SK-N-SH (cell line): ENCODE measurements around the gene SYNGR4. TPM values are rescaled to one million over a fixed set of nuclear protein-coding genes. Genes with fewer than 3 reads are reported as not detected.

Experiments used
- CTCF ChIA-PET: fragments of 300-600, 350-600 bp; formaldehyde crosslinking; extraction: SDS; loops from one replicate; lab custom pipeline; 2021; lab: Yijun Ruan, JAX
- POLR2A ChIA-PET: fragments of 350-600 bp; sonication (Branson Sonifier 250); formaldehyde crosslinking; extraction: SDS; loops from one replicate; lab custom pipeline; 2020; ENCODE audit warnings: antibody characterized with exemption, inconsistent platforms; lab: Yijun Ruan, JAX
- DNase-seq: peaks from one replicate; pipeline ENCODE4 v3.0.0; 2012
- H2AFZ ChIP-seq: fragments of 200-600 bp; sonication (generic); 2 replicates; pipeline ENCODE4 v1.8.1; 2016; ENCODE audit warnings: antibody characterized with exemption, mild to moderate bottlenecking, low read depth
- H3F3A ChIP-seq: fragments of 200-600 bp; sonication (generic); replicated peaks from 2 replicates; pipeline ENCODE3; 2016; ENCODE audit warnings: antibody characterized with exemption, mild to moderate bottlenecking; ENCODE audit not compliant: insufficient read depth
- H3K27ac ChIP-seq, 2 experiments: fragments of 200-500 bp in 1 of 2; fragments of 200-600 bp in 1 of 2; sonication (Bioruptor generic) in 1 of 2; sonication (generic), shearing (Covaris generic) in 1 of 2; 2 replicates each; pipeline versions ENCODE4 v1.5.1 to v1.6.1; 2014 to 2016; ENCODE audit warnings: low read depth in 2 of 2, inconsistent platforms in 1 of 2, low read length in 1 of 2, mild to moderate bottlenecking in 1 of 2, mixed read lengths in 1 of 2
- H3K27me3 ChIP-seq: fragments of 200-600 bp; sonication (generic), shearing (Covaris generic); 2 replicates; pipeline ENCODE4 v1.6.1; 2016; ENCODE audit warnings: mixed run types; ENCODE audit not compliant: insufficient read depth
- H3K36me3 ChIP-seq, 2 experiments: fragments of 200-500 bp in 1 of 2; fragments of 200-600 bp in 1 of 2; sonication (Bioruptor generic) in 1 of 2; sonication (generic) in 1 of 2; replicated peaks in 1 of 2; 2 replicates each; pipeline versions ENCODE3 to v1.5.1; 2014 to 2016; ENCODE audit warnings: low read length in 1 of 2, mild to moderate bottlenecking in 1 of 2; ENCODE audit not compliant: insufficient read depth in 2 of 2, control insufficient read depth in 1 of 2
- H3K4me1 ChIP-seq, 2 experiments: fragments of 200-500 bp in 1 of 2; fragments of 200-600 bp in 1 of 2; sonication (Bioruptor generic) in 1 of 2; sonication (generic), shearing (Covaris generic) in 1 of 2; 2 replicates each; pipeline versions ENCODE4 v1.5.1 to v1.6.1; 2014 to 2016; ENCODE audit warnings: low read depth in 1 of 2, low read length in 1 of 2, mixed run types in 1 of 2; ENCODE audit not compliant: insufficient read depth in 2 of 2, control insufficient read depth in 1 of 2
- H3K4me2 ChIP-seq: fragments of 200-600 bp; sonication (generic), shearing (Covaris generic); 2 replicates; pipeline ENCODE4 v1.6.1; 2017; ENCODE audit warnings: mixed run types
- H3K4me3 ChIP-seq, 2 experiments: fragments of 200-500 bp in 1 of 2; fragments of 200-600 bp in 1 of 2; sonication (Bioruptor generic) in 1 of 2; sonication (generic), shearing (Covaris generic) in 1 of 2; 2 replicates each; pipeline versions ENCODE4 v1.5.1 to v1.8.1; 2014 to 2016; ENCODE audit warnings: low read depth in 2 of 2, inconsistent platforms in 1 of 2, low read length in 1 of 2, mild to moderate bottlenecking in 1 of 2, mixed read lengths in 1 of 2, moderate library complexity in 1 of 2
- H3K79me2 ChIP-seq: fragments of 200-600 bp; sonication (generic); 2 replicates; pipeline ENCODE4 v1.8.1; 2017; ENCODE audit warnings: mild to moderate bottlenecking; ENCODE audit not compliant: insufficient read depth
- H3K9ac ChIP-seq: fragments of 200-600 bp; sonication (generic); 2 replicates; pipeline ENCODE4 v1.6.1; 2017; ENCODE audit warnings: mixed run types
- H3K9me2 ChIP-seq: fragments of 200-600 bp; sonication (generic); 2 replicates; pipeline ENCODE4 v1.6.1; 2017; ENCODE audit warnings: mixed run types
- H3K9me3 ChIP-seq: fragments of 200-600 bp; sonication (generic); 2 replicates; pipeline ENCODE4 v1.6.1; 2017; ENCODE audit warnings: mixed run types, mild to moderate bottlenecking, moderate library complexity
- H4K20me1 ChIP-seq: fragments of 200-600 bp; sonication (generic); 2 replicates; pipeline ENCODE4 v1.6.1; 2017; ENCODE audit warnings: mild to moderate bottlenecking, mixed run types; ENCODE audit not compliant: insufficient read depth
- FOXM1 ChIP-seq: IDR thresholded peaks from 2 replicates; pipeline ENCODE4 v1.4.0; 2012; ENCODE audit warnings: low read depth, mild to moderate bottlenecking
- GATA2 ChIP-seq: sonication (generic); formaldehyde crosslinking; IDR thresholded peaks from 2 replicates; pipeline ENCODE4 v1.5.0; 2020; ENCODE audit warnings: mild to moderate bottlenecking, missing genetic modification reagents
- NFIC ChIP-seq: IDR thresholded peaks from 2 replicates; pipeline ENCODE4 v1.4.0; 2012; ENCODE audit warnings: borderline replicate concordance
- RFX5 ChIP-seq: IDR thresholded peaks from 2 replicates; pipeline ENCODE4 v1.6.1; 2012; ENCODE audit warnings: mild to moderate bottlenecking, improper control_type of control experiment, low read length
- RXRA ChIP-seq: IDR thresholded peaks from 2 replicates; pipeline ENCODE4 v1.4.0; 2012; ENCODE audit warnings: low read depth, mild to moderate bottlenecking, borderline replicate concordance
- SIN3A ChIP-seq: IDR thresholded peaks from 2 replicates; pipeline ENCODE4 v1.6.1; 2012; ENCODE audit warnings: low read depth, mild to moderate bottlenecking, low read length, moderate library complexity, borderline replicate concordance
- TCF12 ChIP-seq: IDR thresholded peaks from 2 replicates; pipeline ENCODE4 v1.4.0; 2012
- TEAD4 ChIP-seq: IDR thresholded peaks from 2 replicates; pipeline ENCODE4 v1.4.0; 2012; ENCODE audit warnings: mild to moderate bottlenecking, borderline replicate concordance; ENCODE audit not compliant: insufficient read depth
- USF1 ChIP-seq: IDR thresholded peaks from 2 replicates; pipeline ENCODE4 v1.4.0; 2012; ENCODE audit warnings: low read depth, borderline replicate concordance
- USF2 ChIP-seq: fragments of 150-350 bp; IDR thresholded peaks from 2 replicates; pipeline ENCODE4 v1.6.1; 2017; ENCODE audit warnings: antibody characterized with exemption, low read length, low read depth, borderline replicate concordance
- WGBS: methylation state at CpG from one replicate; pipeline ENCODE4 v1.1.6; 2017; ENCODE audit warnings: low lambda C conversion rate; 5-methylcytosine and 5-hydroxymethylcytosine counted together
- polyA plus RNA-seq, 3 experiments: library from polyadenylated mRNA; depleted of rRNA; stranded (reverse); fragments of >200 nt; gene quantifications; 2 replicates each; pipeline ENCODE4 v1.2.3, GENCODE V29; 2012

Gene SYNGR4
- polyA plus RNA-seq, 1 of the 3 experiments (the other 2 are of a cell fraction) = 0.08 TPM

GRCh38 chr19:48378194-48378570 lies 14.0 kb downstream of the SYNGR4 start:
- H3K9me2 ChIP-seq = no peaks in the 10 kb centered on the region
- H3K27ac ChIP-seq = no peak overlapping the region
- no peak overlapping the region for H2AFZ ChIP-seq
- H3F3A ChIP-seq = peaks cover 8% of the 10 kb centered on the region
- POLR2A ChIA-PET = no interaction called here
- H3K36me3 ChIP-seq = peaks cover 9 to 18% of the 10 kb centered on the region in 2 experiments
- peaks cover 0 to 2% of the 10 kb centered on the region in 2 experiments; a peak in 1 of 4 replicates for H3K4me1 ChIP-seq
- H3K79me2 ChIP-seq = no peaks in the 10 kb centered on the region
- 98% methylated on average over 10 of the region's 10 CpGs for WGBS
- no peaks in the 10 kb centered on the region for H3K27me3 ChIP-seq
- TF ChIP-seq USF1 (no peak), SIN3A (no peak), RFX5 (no peak), RXRA (no peak), GATA2 (no peak), USF2 (no peak)
- no peak overlapping the region for H3K4me3 ChIP-seq
- no peak overlapping the region for H3K4me2 ChIP-seq
- H3K9me3 ChIP-seq = no peaks in the 10 kb centered on the region
- no peak for DNase-seq
- no peaks in the 10 kb centered on the region for H4K20me1 ChIP-seq
- CTCF ChIA-PET = interaction anchor here (0.9 kb wide), 1 partner anchor 13 kb away, joined by 3 read pairs; the partner anchor contains the start of gene KDELR1
- no peak overlapping the region for H3K9ac ChIP-seq

GRCh38 chr19:48379058-48379457 lies 14.9 kb downstream of the SYNGR4 start:
- no peaks in the 10 kb centered on the region for H3K9me2 ChIP-seq
- TF ChIP-seq TEAD4 (no peak), TCF12 (no peak), USF2 (no peak), FOXM1 (no peak), NFIC (no peak)
- TF ChIP-seq, all 33 proteins: peak for 0
- WGBS = 78% methylated on average over 5 of the region's 5 CpGs
- no peaks in the 10 kb centered on the region for H3K27me3 ChIP-seq
- no peaks in the 10 kb centered on the region for H3K79me2 ChIP-seq
- H3F3A ChIP-seq = peaks cover 8% of the 10 kb centered on the region
- no peak overlapping the region for H2AFZ ChIP-seq
- POLR2A ChIA-PET = interaction anchor here (0.7 kb wide), 1 partner anchor 210 kb away, joined by 3 read pairs; no protein-coding TSS in a partner anchor
- H3K27ac ChIP-seq = no peak overlapping the region
- no peaks in the 10 kb centered on the region for H3K4me1 ChIP-seq
- no peak overlapping the region for H3K9ac ChIP-seq
- DNase-seq = no peak
- CTCF ChIA-PET = interaction anchor here (0.5 to 4.4 kb wide), 3 partner anchors 12 to 217 kb away, joined by 3 to 26 read pairs (median 3); partner anchors contain the start of gene KDELR1
- peaks cover 13 to 25% of the 10 kb centered on the region in 2 experiments for H3K36me3 ChIP-seq
- no peaks in the 10 kb centered on the region for H3K9me3 ChIP-seq
- H3K4me2 ChIP-seq = no peak overlapping the region
- H4K20me1 ChIP-seq = no peaks in the 10 kb centered on the region
- H3K4me3 ChIP-seq = no peak overlapping the region
